Mononuclear cell (primary cell): ENCODE measurements around the gene B4GALT6. TPM values are rescaled to one million over a fixed set of nuclear protein-coding genes. Genes with fewer than 3 reads are reported as not detected.

ENCODE experiments used
- H3K27me3 ChIP-seq: 2 replicates; pipeline ENCODE4 v1.6.0; 2011; ENCODE audit warnings: low read length, control low read depth; ENCODE audit not compliant: insufficient read depth
- H3K4me1 ChIP-seq: 2 replicates; pipeline ENCODE4 v1.5.1; 2011; ENCODE audit warnings: mild to moderate bottlenecking, low read length, control low read depth; ENCODE audit not compliant: insufficient read depth
- H3K4me3 ChIP-seq: 2 replicates; pipeline ENCODE4 v1.5.1; 2011; ENCODE audit warnings: mild to moderate bottlenecking, low read length, moderate library complexity
- H3K9me3 ChIP-seq: 2 replicates; pipeline ENCODE4 v1.5.1; 2011; ENCODE audit warnings: low read depth, mild to moderate bottlenecking, control low read depth, low read length
- total RNA-seq: library from RNA; depleted of rRNA; stranded (reverse); fragments of >200 nt; gene quantifications from one replicate; pipeline ENCODE4 v1.2.3, GENCODE V29; 2012

Gene B4GALT6
- total RNA-seq, 1 donor: 1.0 TPM

- peaks cover 9% of the 10 kb centered on the region for H3K4me1 ChIP-seq
These were observed 26.3 kb downstream of the B4GALT6 start for GRCh38 chr18:31657823-31658669.

GRCh38 chr18:31656754-31657153 is 27.6 kb downstream of the B4GALT6 start:
- Histone ChIP-seq H3K9me3 (no peaks in the 10 kb centered on the region), H3K4me3 (no peak overlapping the region), H3K27me3 (no peaks in the 10 kb centered on the region), H3K4me1 (peaks cover 17% of the 10 kb centered on the region)

More at GRCh38 chr18:31657823-31658669, 26.3 kb downstream of the B4GALT6 start:
- Histone ChIP-seq H3K27me3 (no peaks in the 10 kb centered on the region), H3K9me3 (no peaks in the 10 kb centered on the region), H3K4me3 (no peak overlapping the region)

GRCh38 chr18:31655354-31655753 is 29.0 kb downstream of the B4GALT6 start:
- Histone ChIP-seq H3K9me3 (no peaks in the 10 kb centered on the region), H3K4me1 (peaks cover 17% of the 10 kb centered on the region), H3K4me3 (no peak overlapping the region), H3K27me3 (no peaks in the 10 kb centered on the region)

GRCh38 chr18:31652877-31653276 is 31.5 kb downstream of the B4GALT6 start:
- Histone ChIP-seq H3K4me1 (peaks cover 8% of the 10 kb centered on the region), H3K27me3 (no peaks in the 10 kb centered on the region), H3K9me3 (no peaks in the 10 kb centered on the region), H3K4me3 (no peak overlapping the region)

GRCh38 chr18:31652357-31652756 is 32.0 kb downstream of the B4GALT6 start:
- Histone ChIP-seq H3K4me3 (no peak overlapping the region), H3K9me3 (no peaks in the 10 kb centered on the region), H3K27me3 (no peaks in the 10 kb centered on the region), H3K4me1 (peaks cover 8% of the 10 kb centered on the region)

GRCh38 chr18:31651369-31651768 is 33.0 kb downstream of the B4GALT6 start:
- Histone ChIP-seq H3K4me1 (peaks cover 8% of the 10 kb centered on the region), H3K4me3 (no peak overlapping the region), H3K9me3 (no peaks in the 10 kb centered on the region), H3K27me3 (no peaks in the 10 kb centered on the region)

GRCh38 chr18:31649978-31650719 is 34.2 kb downstream of the B4GALT6 start:
- Histone ChIP-seq H3K4me1 (peaks cover 8% of the 10 kb centered on the region), H3K9me3 (no peaks in the 10 kb centered on the region), H3K27me3 (no peaks in the 10 kb centered on the region), H3K4me3 (no peak overlapping the region)

- Histone ChIP-seq H3K4me3 (no peak overlapping the region), H3K27me3 (no peaks in the 10 kb centered on the region), H3K9me3 (no peaks in the 10 kb centered on the region), H3K4me1 (peaks cover 8% of the 10 kb centered on the region)
These were observed 34.9 kb downstream of the B4GALT6 start for GRCh38 chr18:31649449-31649848.

- Histone ChIP-seq H3K27me3 (no peaks in the 10 kb centered on the region), H3K9me3 (no peaks in the 10 kb centered on the region), H3K4me1 (peaks cover 8% of the 10 kb centered on the region), H3K4me3 (no peak overlapping the region)
These were observed 35.4 kb downstream of the B4GALT6 start for GRCh38 chr18:31648966-31649429.

- H3K4me1 ChIP-seq: peaks cover 8% of the 10 kb centered on the region
- H3K9me3 ChIP-seq: no peaks in the 10 kb centered on the region
- H3K27me3 ChIP-seq: no peaks in the 10 kb centered on the region
- H3K4me3 ChIP-seq: no peak overlapping the region
These were observed 35.9 kb downstream of the B4GALT6 start for GRCh38 chr18:31648458-31648857.

- no peaks in the 10 kb centered on the region for H3K9me3 ChIP-seq
- peaks cover 3% of the 10 kb centered on the region for H3K4me1 ChIP-seq
These were observed 37.1 kb downstream of the B4GALT6 start for GRCh38 chr18:31647127-31647753.

GRCh38 chr18:31646332-31647126 is 37.9 kb downstream of the B4GALT6 start:
- no peaks in the 10 kb centered on the region for H3K4me1 ChIP-seq
- H3K4me3 ChIP-seq: no peak overlapping the region
- no peaks in the 10 kb centered on the region for H3K27me3 ChIP-seq

More at GRCh38 chr18:31647127-31647753, 37.1 kb downstream of the B4GALT6 start:
- Histone ChIP-seq H3K4me3 (no peak overlapping the region), H3K27me3 (no peaks in the 10 kb centered on the region)

GRCh38 chr18:31645411-31645810 is 39.0 kb downstream of the B4GALT6 start:
- Histone ChIP-seq H3K9me3 (no peaks in the 10 kb centered on the region), H3K4me1 (no peaks in the 10 kb centered on the region), H3K27me3 (no peaks in the 10 kb centered on the region), H3K4me3 (no peak overlapping the region)

More at GRCh38 chr18:31646332-31647126, 37.9 kb downstream of the B4GALT6 start:
- H3K9me3 ChIP-seq: no peaks in the 10 kb centered on the region

- Histone ChIP-seq H3K4me3 (no peak overlapping the region), H3K9me3 (no peaks in the 10 kb centered on the region), H3K27me3 (no peaks in the 10 kb centered on the region), H3K4me1 (no peaks in the 10 kb centered on the region)
These were observed 41.4 kb downstream of the B4GALT6 start for GRCh38 chr18:31643003-31643402.
